ENCODE measurements around the gene FAM163B. TPM values are rescaled to one million over a fixed set of nuclear protein-coding genes. Genes with fewer than 3 reads are reported as not detected.

The FAM163B gene
- total and polyA plus RNA-seq, 2 experiments from 2014 or later: 5.6 TPM; not detected in 1

DNA sequence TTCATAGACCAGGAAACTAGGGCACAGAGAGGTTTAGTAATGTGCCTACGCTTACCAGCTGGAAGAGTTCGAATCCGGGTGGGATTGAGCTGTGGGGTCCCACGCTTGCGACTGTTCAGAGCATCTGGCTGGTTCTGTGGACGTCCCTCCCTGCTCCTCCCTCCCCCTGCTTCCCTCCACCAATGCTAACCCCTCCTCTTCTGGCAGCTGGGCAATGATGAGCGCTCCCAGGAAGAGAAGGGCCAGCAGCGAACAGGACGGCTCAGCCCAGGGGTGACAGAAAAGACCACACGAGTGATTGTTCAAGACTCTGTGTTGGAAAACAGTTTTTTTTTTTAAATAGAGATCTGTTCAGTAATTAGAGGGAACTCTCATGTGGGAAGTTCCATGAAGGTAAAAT, 6.9 kb downstream of the FAM163B start:
- no peak overlapping the region for H3K4me3 ChIP-seq
- H3K27me3 ChIP-seq: peaks cover 6% of the 10 kb centered on the region
- no peaks in the 10 kb centered on the region for H3K36me3 ChIP-seq
- H3K4me1 ChIP-seq (ENCODE audit: low read depth): no peaks in the 10 kb centered on the region
- TF ChIP-seq, protein P1, sequence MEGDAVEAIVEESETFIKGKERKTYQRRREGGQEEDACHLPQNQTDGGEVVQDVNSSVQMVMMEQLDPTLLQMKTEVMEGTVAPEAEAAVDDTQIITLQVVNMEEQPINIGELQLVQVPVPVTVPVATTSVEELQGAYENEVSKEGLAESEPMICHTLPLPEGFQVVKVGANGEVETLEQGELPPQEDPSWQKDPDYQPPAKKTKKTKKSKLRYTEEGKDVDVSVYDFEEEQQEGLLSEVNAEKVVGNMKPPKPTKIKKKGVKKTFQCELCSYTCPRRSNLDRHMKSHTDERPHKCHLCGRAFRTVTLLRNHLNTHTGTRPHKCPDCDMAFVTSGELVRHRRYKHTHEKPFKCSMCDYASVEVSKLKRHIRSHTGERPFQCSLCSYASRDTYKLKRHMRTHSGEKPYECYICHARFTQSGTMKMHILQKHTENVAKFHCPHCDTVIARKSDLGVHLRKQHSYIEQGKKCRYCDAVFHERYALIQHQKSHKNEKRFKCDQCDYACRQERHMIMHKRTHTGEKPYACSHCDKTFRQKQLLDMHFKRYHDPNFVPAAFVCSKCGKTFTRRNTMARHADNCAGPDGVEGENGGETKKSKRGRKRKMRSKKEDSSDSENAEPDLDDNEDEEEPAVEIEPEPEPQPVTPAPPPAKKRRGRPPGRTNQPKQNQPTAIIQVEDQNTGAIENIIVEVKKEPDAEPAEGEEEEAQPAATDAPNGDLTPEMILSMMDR (IDR thresholded peaks at IDR 0.05; ENCODE audit: low read depth, low read length): no peak
- H3K27ac ChIP-seq: no peak overlapping the region
- no peaks in the 10 kb centered on the region for H3K9me3 ChIP-seq (ENCODE audit: low read depth)
- DNase-seq (ENCODE audit: low read depth in 1 of 2, low spot score in 1 of 2): no peak

DNA sequence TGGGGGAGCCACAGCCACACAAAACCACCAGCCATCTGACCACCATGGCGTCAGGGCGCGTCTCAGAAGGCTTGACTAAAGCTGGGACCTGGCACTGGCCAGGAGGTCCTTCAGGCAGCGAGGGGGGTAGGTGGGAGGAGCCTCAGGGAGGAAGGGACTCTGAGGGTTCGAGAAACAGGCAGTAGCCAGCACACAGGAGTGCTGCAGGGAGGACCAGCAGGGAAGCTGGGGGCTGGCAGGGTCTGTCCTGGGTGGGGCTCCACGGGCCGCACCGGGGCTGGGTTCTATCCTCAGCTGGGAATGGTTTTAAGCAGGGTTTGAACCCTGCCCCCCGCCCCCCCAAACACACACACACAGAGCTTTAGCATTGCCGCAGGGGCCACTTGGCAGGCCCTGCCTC, 7.4 kb downstream of the FAM163B start:
- no peak overlapping the region for H3K4me3 ChIP-seq
- H3K9me3 ChIP-seq (ENCODE audit: low read depth): no peaks in the 10 kb centered on the region
- H3K27me3 ChIP-seq: peaks cover under 1% of the 10 kb centered on the region
- H3K4me1 ChIP-seq (ENCODE audit: low read depth): no peaks in the 10 kb centered on the region
- no peak for DNase-seq (ENCODE audit: low read depth in 1 of 2, low spot score in 1 of 2)
- TF ChIP-seq, protein P1 (IDR thresholded peaks at IDR 0.05; ENCODE audit: low read depth, low read length): no peak
- no peaks in the 10 kb centered on the region for H3K36me3 ChIP-seq
- no peak overlapping the region for H3K27ac ChIP-seq

DNA sequence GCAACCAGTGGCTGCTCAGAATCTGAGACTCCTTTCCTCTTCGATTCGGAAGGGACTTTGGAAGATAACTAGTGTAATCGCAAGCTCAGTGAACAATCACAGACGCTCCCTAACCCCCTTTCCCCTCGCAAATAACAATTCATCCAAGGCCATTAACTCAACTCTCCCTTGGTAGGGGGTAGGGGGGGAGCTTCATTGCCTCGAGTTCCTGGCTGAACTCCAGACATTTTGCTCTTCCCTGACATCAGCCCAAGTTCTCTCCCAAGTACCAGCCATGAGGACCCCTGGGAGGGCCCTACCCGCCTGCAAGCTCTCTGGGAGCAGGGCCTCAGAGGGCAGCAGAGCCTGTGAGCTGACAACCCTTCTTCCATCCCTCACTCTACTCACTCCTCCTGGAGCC, 8.4 kb downstream of the FAM163B start:
- Histone ChIP-seq H3K27me3 (no peaks in the 10 kb centered on the region), H3K4me3 (no peak overlapping the region), H3K36me3 (no peaks in the 10 kb centered on the region), H3K4me1 (ENCODE audit: low read depth) (no peaks in the 10 kb centered on the region), H3K27ac (no peak overlapping the region), H3K9me3 (ENCODE audit: low read depth) (no peaks in the 10 kb centered on the region)
- TF ChIP-seq, protein P1 (IDR thresholded peaks at IDR 0.05; ENCODE audit: low read depth, low read length): no peak
- DNase-seq (ENCODE audit: low read depth in 1 of 2, low spot score in 1 of 2): no peak

DNA sequence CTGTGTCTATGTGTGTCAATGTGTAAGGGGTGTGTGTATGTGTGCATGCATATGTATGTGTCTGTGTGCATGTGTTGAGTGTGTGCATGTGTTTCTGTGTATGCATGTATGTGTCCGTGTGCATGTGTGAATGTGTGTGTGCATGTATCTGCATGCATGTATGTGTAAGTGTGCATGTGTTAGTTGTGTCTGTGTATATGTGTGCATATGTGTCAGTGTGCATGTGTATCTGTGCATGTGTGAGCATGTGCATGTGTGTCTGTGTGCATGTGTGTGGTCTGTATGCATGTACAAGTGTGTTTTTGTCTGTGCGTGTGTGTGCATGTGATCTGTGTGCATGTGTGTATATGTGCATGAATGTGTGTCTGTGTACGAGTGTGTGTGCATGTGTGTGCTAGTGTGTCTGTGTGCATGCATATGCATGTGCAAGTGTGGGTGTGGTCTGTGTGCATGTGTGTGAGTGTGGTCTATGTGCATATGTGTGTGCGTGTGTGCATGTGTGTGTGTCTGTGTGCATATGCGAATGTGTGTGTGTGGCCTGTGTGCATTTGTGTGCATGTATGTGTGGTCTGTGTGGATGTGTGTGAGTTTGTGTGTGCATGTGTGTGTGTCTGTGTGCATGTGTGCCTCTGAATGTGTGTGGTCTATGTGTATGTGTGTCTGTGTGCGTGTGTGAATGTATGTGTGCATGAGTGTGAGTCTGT, 9.6 kb downstream of the FAM163B start:
- Histone ChIP-seq H3K4me1 (ENCODE audit: low read depth) (no peaks in the 10 kb centered on the region), H3K4me3 (no peak overlapping the region), H3K36me3 (no peaks in the 10 kb centered on the region), H3K27ac (no peak overlapping the region), H3K27me3 (no peaks in the 10 kb centered on the region), H3K9me3 (ENCODE audit: low read depth) (no peaks in the 10 kb centered on the region)
- TF ChIP-seq, protein P1 (IDR thresholded peaks at IDR 0.05; ENCODE audit: low read depth, low read length): no peak
- DNase-seq (ENCODE audit: low read depth in 1 of 2, low spot score in 1 of 2): no peak

DNA sequence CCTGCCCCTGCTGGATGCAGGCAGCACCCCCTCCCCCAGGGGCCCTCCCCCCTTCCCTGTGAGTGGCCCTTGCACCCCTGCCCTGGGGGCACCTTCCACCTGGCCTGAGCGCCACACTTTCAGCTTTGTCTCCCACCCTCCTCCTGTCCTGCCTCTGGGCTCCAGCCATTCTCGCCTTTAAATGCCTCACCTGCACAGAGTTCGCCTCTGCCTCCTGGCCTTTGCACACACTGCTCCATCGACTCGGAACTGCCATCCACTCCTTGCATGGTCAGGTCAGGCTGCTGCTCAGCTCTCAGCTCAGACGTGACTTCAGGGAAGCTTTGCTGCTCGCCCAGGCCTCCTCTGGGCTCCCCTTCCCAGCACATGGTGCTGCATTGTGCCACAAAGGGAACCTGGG, 10.2 kb downstream of the FAM163B start:
- Histone ChIP-seq H3K36me3 (no peaks in the 10 kb centered on the region), H3K27ac (no peak overlapping the region), H3K27me3 (no peaks in the 10 kb centered on the region), H3K9me3 (ENCODE audit: low read depth) (no peaks in the 10 kb centered on the region), H3K4me3 (no peak overlapping the region), H3K4me1 (ENCODE audit: low read depth) (no peaks in the 10 kb centered on the region)
- TF ChIP-seq, protein P1 (IDR thresholded peaks at IDR 0.05; ENCODE audit: low read depth, low read length): no peak
- DNase-seq (ENCODE audit: low read depth in 1 of 2, low spot score in 1 of 2): no peak
